A549 (cell line): Measurements from ENCODE around the gene SLC26A1.

Experiments used
- BHLHE40 ChIP-seq: IDR thresholded peaks from 2 replicates; pipeline ENCODE4 v1.6.1; 2012; ENCODE audit warnings: low read depth, low read length, inconsistent platforms
- CTCF ChIP-seq: fragments of >200 bp; sonication (Bioruptor Twin); formaldehyde crosslinking; IDR thresholded peaks from 3 replicates; pipeline ENCODE4 v1.5.1; 2016
- MAX ChIP-seq: IDR thresholded peaks from 2 replicates; pipeline ENCODE4 v1.6.1; 2012
- POLR2A ChIP-seq: IDR thresholded peaks from 2 replicates; pipeline ENCODE4 v1.6.1; 2012; ENCODE audit warnings: mild to moderate bottlenecking, low read length
- SREBF2 ChIP-seq: fragments of 450-650 bp; IDR thresholded peaks from 2 replicates; pipeline ENCODE4 v1.6.1; 2014; ENCODE audit warnings: mild to moderate bottlenecking, moderate library complexity
- TP53 ChIP-seq: fragments of 250-450 bp; sonication (Bioruptor Pico); IDR thresholded peaks from 2 replicates; pipeline ENCODE4 v1.5.0; 2021; ENCODE audit warnings: mild to moderate bottlenecking, moderate library complexity

GRCh38 chr4:968221-968620 is 25.0 kb downstream of the SLC26A1 start:
- TF ChIP-seq CTCF (no peak), BHLHE40 (no peak), TP53 (CRISPR knock-in tag) (no peak), POLR2A (no peak), SREBF2 (no peak), MAX (no peak)
